ENCODE data around the gene GGT6. TPM values are rescaled to one million over a fixed set of nuclear protein-coding genes. Genes with fewer than 3 reads are reported as not detected.

GGT6 gene
- total and polyA plus RNA-seq, 7 experiments from 2014 or later = not detected

Other genes with a start within 250 kb of the GGT6 start
- gene UBE2G1, start 193.9 kb downstream of the GGT6 start, total RNA-seq = 10 to 100 TPM; 50.1 to 63.7 (median 56.6) TPM
- 10 to 100 TPM; 55.1 to 68.9 TPM for gene UBE2G1, start 193.9 kb downstream of the GGT6 start, polyA plus RNA-seq
- gene SPNS3, start 126.6 kb downstream of the GGT6 start, total RNA-seq = 1 to 10 TPM; 1.7 to 6.7 (median 4.2) TPM
- 1 to 10 TPM; 5.1 to 7.3 TPM for gene SPNS3, start 126.6 kb downstream of the GGT6 start, polyA plus RNA-seq
- gene SPNS2, start 61.7 kb downstream of the GGT6 start, total RNA-seq = under 1 TPM in 4 of 5 experiments, not detected in 1; 0.19 to 0.56 (median 0.50) TPM
- gene SPNS2, start 61.7 kb downstream of the GGT6 start, polyA plus RNA-seq = not detected
- 10 to 100 TPM; 59.8 to 81.8 (median 77.9) TPM for gene MYBBP1A, start 5.2 kb downstream of the GGT6 start, total RNA-seq
- gene MYBBP1A, start 5.2 kb downstream of the GGT6 start, polyA plus RNA-seq = 10 to 100 TPM; 21.0 to 42.8 TPM
- not detected for gene SMTNL2, start 24.0 kb upstream of the GGT6 start, total RNA-seq
- gene SMTNL2, start 24.0 kb upstream of the GGT6 start, polyA plus RNA-seq = not detected
- gene ALOX15, start 81.1 kb upstream of the GGT6 start, total RNA-seq = under 1 TPM in 3 of 5 experiments, not detected in 2; 0.44 to 0.60 (median 0.50) TPM
- not detected for gene ALOX15, start 81.1 kb upstream of the GGT6 start, polyA plus RNA-seq
- 10 to 100 TPM; 41.4 to 80.4 (median 70.0) TPM for gene PELP1, start 143.6 kb upstream of the GGT6 start, total RNA-seq
- 10 to 100 TPM; 11.6 to 13.2 TPM for gene PELP1, start 143.6 kb upstream of the GGT6 start, polyA plus RNA-seq
- 100 to 1,000 TPM; 270 to 601 (median 377) TPM for gene ARRB2, start 150.1 kb upstream of the GGT6 start, total RNA-seq
- 10 to 100 TPM; 34.8 to 35.0 TPM for gene ARRB2, start 150.1 kb upstream of the GGT6 start, polyA plus RNA-seq
- 10 to 100 TPM; 10.4 to 32.0 (median 25.5) TPM for gene MED11, start 170.9 kb upstream of the GGT6 start, total RNA-seq
- gene MED11, start 170.9 kb upstream of the GGT6 start, polyA plus RNA-seq = 10 to 100 TPM; 43.2 to 73.9 TPM
- gene ZMYND15, start 179.3 kb upstream of the GGT6 start, total RNA-seq = 1 to 10 TPM in 2 of 5 experiments, under 1 TPM in 2, not detected in 1; 0.22 to 5.2 (median 1.4) TPM
- not detected for gene ZMYND15, start 179.3 kb upstream of the GGT6 start, polyA plus RNA-seq
- gene CXCL16, start 179.4 kb upstream of the GGT6 start, total RNA-seq = 10 to 100 TPM in 2 of 5 experiments, 1 to 10 TPM in 3; 2.6 to 68.0 (median 3.4) TPM
- gene CXCL16, start 179.4 kb upstream of the GGT6 start, polyA plus RNA-seq = 1 to 10 TPM; 1.2 to 4.4 TPM
- not detected for gene TM4SF5, start 211.3 kb upstream of the GGT6 start, total RNA-seq
- not detected for gene TM4SF5, start 211.3 kb upstream of the GGT6 start, polyA plus RNA-seq
- gene VMO1, start 225.8 kb upstream of the GGT6 start, total RNA-seq = 1 to 10 TPM in 1 of 5 experiments, under 1 TPM in 1, not detected in 3; 0.66 to 3.0 TPM
- gene VMO1, start 225.8 kb upstream of the GGT6 start, polyA plus RNA-seq = not detected
- under 1 TPM in 1 of 5 experiments, not detected in 4; 0.39 TPM for gene GLTPD2, start 228.4 kb upstream of the GGT6 start, total RNA-seq
- under 1 TPM in 1 of 2 donors, not detected in 1; 0.39 TPM for gene GLTPD2, start 228.4 kb upstream of the GGT6 start, polyA plus RNA-seq
- 100 to 1,000 TPM in 1 of 5 experiments, 10 to 100 TPM in 4; 42.3 to 133 (median 44.0) TPM for gene PSMB6, start 235.6 kb upstream of the GGT6 start, total RNA-seq
- 100 to 1,000 TPM; 215 to 273 TPM for gene PSMB6, start 235.6 kb upstream of the GGT6 start, polyA plus RNA-seq
- 10 to 100 TPM; 22.9 to 42.7 (median 26.8) TPM for gene PLD2, start 246.6 kb upstream of the GGT6 start, total RNA-seq
- 1 to 10 TPM; 1.5 to 2.2 TPM for gene PLD2, start 246.6 kb upstream of the GGT6 start, polyA plus RNA-seq

All from naive thymus-derived CD4-positive, alpha-beta T cell (primary cell).